Loucy (cell line): ENCODE results near the gene LOXHD1.

Experiments used
- H2AFZ ChIP-seq: fragments of 200-600 bp; sonication (generic); 2 replicates; pipeline ENCODE4 v1.6.0; 2016; ENCODE audit warnings: antibody characterized with exemption, mild to moderate bottlenecking, low read length, moderate library complexity
- H3F3A ChIP-seq: fragments of 200-600 bp; 2 replicates; pipeline ENCODE4 v1.6.0; 2016; ENCODE audit warnings: antibody characterized with exemption, low read depth, mild to moderate bottlenecking
- H3K27me3 ChIP-seq: fragments of 200-600 bp; sonication (generic); 2 replicates; pipeline ENCODE4 v1.6.1; 2014; ENCODE audit warnings: low read length, mild to moderate bottlenecking; ENCODE audit not compliant: insufficient read depth, poor library complexity, severe bottlenecking
- H3K36me3 ChIP-seq: fragments of 200-600 bp; sonication (generic); 2 replicates; pipeline ENCODE4 v1.6.1; 2016; ENCODE audit warnings: low read length; ENCODE audit not compliant: insufficient read depth
- H3K4me1 ChIP-seq: fragments of 200-600 bp; sonication (generic); 2 replicates; pipeline ENCODE4 v1.5.1; 2014; ENCODE audit warnings: low read length, mild to moderate bottlenecking; ENCODE audit not compliant: insufficient read depth, poor library complexity, severe bottlenecking
- H3K4me2 ChIP-seq: fragments of 200-600 bp; sonication (generic); 2 replicates; pipeline ENCODE4 v1.6.0; 2014; ENCODE audit warnings: antibody characterized with exemption, low read length, low read depth, mild to moderate bottlenecking; ENCODE audit not compliant: poor library complexity, severe bottlenecking
- H3K4me3 ChIP-seq: fragments of 200-600 bp; sonication (generic); 2 replicates; pipeline ENCODE4 v1.5.1; 2014; ENCODE audit warnings: low read length, mild to moderate bottlenecking, mixed read lengths; ENCODE audit not compliant: poor library complexity, severe bottlenecking
- H3K79me2 ChIP-seq: fragments of 200-600 bp; sonication (generic); 2 replicates; pipeline ENCODE4 v1.6.1; 2014; ENCODE audit warnings: low read length; ENCODE audit not compliant: insufficient read depth
- H3K9ac ChIP-seq: fragments of 200-600 bp; sonication (generic); 2 replicates; pipeline ENCODE4 v1.6.0; 2014; ENCODE audit warnings: mild to moderate bottlenecking, low read depth, low read length, moderate library complexity; ENCODE audit not compliant: poor library complexity, severe bottlenecking
- H3K9me2 ChIP-seq: fragments of 200-600 bp; sonication (generic); replicated peaks from 2 replicates; pipeline ENCODE4 v1.6.1; 2016; ENCODE audit warnings: low read depth, low read length, mixed read lengths
- H3K9me3 ChIP-seq: fragments of 200-600 bp; sonication (generic); 2 replicates; pipeline ENCODE4 v1.6.1; 2014; ENCODE audit warnings: mild to moderate bottlenecking, antibody characterized with exemption, low read length, low read depth; ENCODE audit not compliant: insufficient read depth
- H4K20me1 ChIP-seq: fragments of 200-600 bp; sonication (generic); 2 replicates; pipeline ENCODE4 v1.6.0; 2014; ENCODE audit warnings: antibody characterized with exemption, low read length, mild to moderate bottlenecking; ENCODE audit not compliant: insufficient read depth, poor library complexity, severe bottlenecking
- EZH2phosphoT487 ChIP-seq: fragments of 200-600 bp; IDR thresholded peaks from 2 replicates; pipeline ENCODE4 v1.6.1; 2018; ENCODE audit warnings: antibody characterized with exemption, mild to moderate bottlenecking, moderate library complexity, borderline replicate concordance
- TF ChIP-seq, protein P1 (sequence below): fragments of 200-600 bp; sonication (generic); conservative IDR thresholded peaks from 2 replicates; pipeline ENCODE4 v1.5.1; 2014; ENCODE audit warnings: mild to moderate bottlenecking, antibody characterized with exemption, low read length

The LOXHD1 gene

DNA sequence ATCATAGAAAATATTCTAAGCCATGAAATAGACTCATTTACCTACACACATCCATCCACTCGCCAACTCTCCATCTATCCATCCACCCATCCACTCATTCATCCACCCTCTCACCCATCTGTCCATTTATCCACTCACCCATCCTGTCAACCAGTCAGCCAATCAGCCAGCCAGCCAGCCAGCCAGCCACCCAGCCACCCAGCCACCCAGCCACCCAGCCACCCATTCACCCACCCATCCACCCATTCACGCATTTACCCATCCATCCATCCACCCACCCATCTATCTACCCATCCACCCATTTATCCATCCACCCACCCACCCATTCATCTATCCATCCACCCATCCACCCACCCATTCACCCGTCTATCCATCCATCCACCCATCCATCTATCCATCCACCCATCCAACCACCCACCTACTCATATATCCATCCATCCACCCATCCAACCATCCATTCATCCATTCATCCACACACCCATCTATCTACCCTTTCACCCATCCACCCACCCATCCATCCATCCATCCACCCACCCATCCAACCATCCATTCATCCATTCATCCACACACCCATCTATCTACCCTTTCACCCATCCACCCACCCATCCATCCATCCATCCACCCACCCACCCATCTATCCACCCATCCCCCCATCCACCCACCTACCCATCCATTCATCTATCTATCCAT, 185.1 kb downstream of the LOXHD1 start:
- no peaks in the 10 kb centered on the region for H3K4me1 ChIP-seq
- H4K20me1 ChIP-seq: no peaks in the 10 kb centered on the region
- no peak overlapping the region for H3K4me3 ChIP-seq
- no peak overlapping the region for H2AFZ ChIP-seq
- no peaks in the 10 kb centered on the region for H3K9me2 ChIP-seq
- no peaks in the 10 kb centered on the region for H3K9me3 ChIP-seq
- H3K9ac ChIP-seq: no peak overlapping the region
- no peak overlapping the region for H3K4me2 ChIP-seq
- H3K36me3 ChIP-seq: no peaks in the 10 kb centered on the region
- no peak for TF ChIP-seq EZH2phosphoT487
- TF ChIP-seq, protein P1, sequence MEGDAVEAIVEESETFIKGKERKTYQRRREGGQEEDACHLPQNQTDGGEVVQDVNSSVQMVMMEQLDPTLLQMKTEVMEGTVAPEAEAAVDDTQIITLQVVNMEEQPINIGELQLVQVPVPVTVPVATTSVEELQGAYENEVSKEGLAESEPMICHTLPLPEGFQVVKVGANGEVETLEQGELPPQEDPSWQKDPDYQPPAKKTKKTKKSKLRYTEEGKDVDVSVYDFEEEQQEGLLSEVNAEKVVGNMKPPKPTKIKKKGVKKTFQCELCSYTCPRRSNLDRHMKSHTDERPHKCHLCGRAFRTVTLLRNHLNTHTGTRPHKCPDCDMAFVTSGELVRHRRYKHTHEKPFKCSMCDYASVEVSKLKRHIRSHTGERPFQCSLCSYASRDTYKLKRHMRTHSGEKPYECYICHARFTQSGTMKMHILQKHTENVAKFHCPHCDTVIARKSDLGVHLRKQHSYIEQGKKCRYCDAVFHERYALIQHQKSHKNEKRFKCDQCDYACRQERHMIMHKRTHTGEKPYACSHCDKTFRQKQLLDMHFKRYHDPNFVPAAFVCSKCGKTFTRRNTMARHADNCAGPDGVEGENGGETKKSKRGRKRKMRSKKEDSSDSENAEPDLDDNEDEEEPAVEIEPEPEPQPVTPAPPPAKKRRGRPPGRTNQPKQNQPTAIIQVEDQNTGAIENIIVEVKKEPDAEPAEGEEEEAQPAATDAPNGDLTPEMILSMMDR: no peak
- no peaks in the 10 kb centered on the region for H3K79me2 ChIP-seq
- H3F3A ChIP-seq: no peaks in the 10 kb centered on the region
- H3K27me3 ChIP-seq: no peaks in the 10 kb centered on the region

DNA sequence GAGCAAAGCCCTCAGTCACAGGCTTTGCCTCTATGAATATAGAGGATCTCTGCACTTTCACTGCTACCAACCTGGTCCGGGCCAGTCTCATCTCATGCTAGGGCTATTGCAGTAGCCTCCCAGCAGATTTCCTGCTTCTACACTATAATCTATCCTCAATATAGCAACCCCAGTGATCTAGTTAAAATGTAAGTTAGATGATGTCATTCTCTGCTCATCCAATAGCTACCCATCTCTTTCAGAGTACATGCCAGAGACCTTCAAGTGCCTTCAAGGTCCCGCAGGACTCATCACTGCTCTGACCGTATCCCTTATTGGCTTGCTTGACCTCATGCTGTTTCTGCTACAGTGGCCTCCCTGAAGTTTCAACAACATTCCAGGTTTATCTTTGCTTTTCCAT, 186.3 kb downstream of the LOXHD1 start:
- H4K20me1 ChIP-seq: no peaks in the 10 kb centered on the region
- H3K4me1 ChIP-seq: no peaks in the 10 kb centered on the region
- no peaks in the 10 kb centered on the region for H3K9me2 ChIP-seq
- TF ChIP-seq, protein P1: no peak
- no peak for TF ChIP-seq EZH2phosphoT487
- no peak overlapping the region for H3K4me2 ChIP-seq
- H2AFZ ChIP-seq: no peak overlapping the region
- no peak overlapping the region for H3K9ac ChIP-seq
- no peaks in the 10 kb centered on the region for H3K27me3 ChIP-seq
- H3K4me3 ChIP-seq: no peak overlapping the region
- H3F3A ChIP-seq: no peaks in the 10 kb centered on the region
- no peaks in the 10 kb centered on the region for H3K9me3 ChIP-seq
- no peaks in the 10 kb centered on the region for H3K79me2 ChIP-seq
- no peaks in the 10 kb centered on the region for H3K36me3 ChIP-seq

DNA sequence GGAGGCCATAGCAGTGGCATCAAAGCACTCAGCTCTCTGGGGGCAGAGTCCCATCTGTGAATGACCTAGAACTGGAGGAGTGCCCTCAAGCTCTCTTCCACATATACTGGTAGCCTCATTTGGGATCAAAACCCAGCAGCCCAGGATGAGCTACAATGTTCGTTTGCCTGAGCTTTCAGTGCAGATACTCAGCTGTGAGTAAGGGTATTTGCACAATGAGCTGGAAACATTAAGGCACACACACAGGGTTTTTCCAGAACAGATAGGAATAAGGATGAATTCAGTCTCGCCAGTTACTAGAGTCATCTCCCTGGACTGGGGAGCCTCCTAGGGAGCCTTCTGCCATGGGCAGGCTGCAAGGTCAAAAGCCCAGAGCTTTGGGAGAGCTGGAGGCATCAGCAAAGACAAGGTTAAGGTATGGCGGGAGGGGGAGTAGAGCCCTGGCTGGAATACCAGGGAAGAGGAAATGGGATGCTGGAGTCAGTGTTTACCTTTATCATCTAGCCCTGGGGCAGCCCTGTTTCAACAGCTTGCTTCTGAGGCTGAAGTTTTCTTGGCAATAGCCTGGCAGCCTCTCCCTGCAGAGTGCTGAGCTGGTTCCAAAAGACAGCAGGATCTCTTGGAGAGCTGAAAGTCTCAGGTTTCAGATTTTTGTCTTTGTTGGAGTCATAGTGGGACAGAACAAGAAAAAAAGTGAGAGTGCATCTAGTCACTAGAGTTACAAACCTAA, 187.7 kb downstream of the LOXHD1 start:
- H3K79me2 ChIP-seq: no peaks in the 10 kb centered on the region
- no peak overlapping the region for H3K9ac ChIP-seq
- no peaks in the 10 kb centered on the region for H3K9me2 ChIP-seq
- no peak overlapping the region for H3K4me3 ChIP-seq
- H3K36me3 ChIP-seq: no peaks in the 10 kb centered on the region
- TF ChIP-seq, protein P1: no peak
- TF ChIP-seq EZH2phosphoT487: no peak
- H2AFZ ChIP-seq: no peak overlapping the region
- no peaks in the 10 kb centered on the region for H3F3A ChIP-seq
- H3K4me1 ChIP-seq: no peaks in the 10 kb centered on the region
- H3K9me3 ChIP-seq: no peaks in the 10 kb centered on the region
- no peaks in the 10 kb centered on the region for H3K27me3 ChIP-seq
- no peaks in the 10 kb centered on the region for H4K20me1 ChIP-seq
- H3K4me2 ChIP-seq: no peak overlapping the region
